ENCODE results near the gene RAD21L1. TPM values are rescaled to one million over a fixed set of nuclear protein-coding genes. Genes with fewer than 3 reads are reported as not detected.

The RAD21L1 gene
- total RNA-seq, 3 donors from 2014 or later = not detected

DNA sequence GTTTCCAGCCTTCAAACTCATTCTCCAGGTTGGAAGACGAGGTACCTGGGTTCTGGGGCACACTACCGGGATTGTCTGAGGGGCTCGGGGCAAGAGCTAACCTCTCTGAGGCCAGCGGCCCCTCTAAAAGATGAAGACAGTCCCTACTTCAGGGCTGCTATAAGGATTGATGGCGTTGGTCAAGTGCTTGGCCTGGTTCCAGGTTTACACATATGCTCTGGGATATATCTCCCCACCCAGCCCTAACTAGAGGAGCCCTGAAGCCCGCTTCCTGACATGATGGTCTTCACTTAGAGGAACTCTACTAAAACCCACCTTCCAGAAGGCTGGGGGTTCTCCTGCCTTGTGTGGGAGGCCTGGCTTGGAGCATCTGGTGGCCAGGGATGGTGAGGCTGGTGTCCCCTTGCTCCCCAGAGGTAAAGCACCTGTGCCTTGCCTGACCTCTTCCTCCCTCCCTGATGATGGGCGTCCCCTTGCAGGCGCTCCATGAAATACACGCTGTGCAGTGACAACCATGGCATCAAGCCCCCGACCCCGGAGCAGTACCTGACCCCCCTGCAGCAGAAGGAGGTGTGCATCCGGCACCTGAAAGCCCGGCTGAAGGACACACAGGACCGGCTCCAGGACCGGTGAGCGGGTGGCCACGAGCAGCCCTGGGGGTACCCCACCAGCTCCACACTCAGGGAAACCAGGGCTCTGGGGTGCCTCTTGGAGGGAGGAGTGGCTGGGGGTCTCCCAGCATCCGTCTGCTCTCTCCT lies 74.4 kb downstream of the RAD21L1 start:
- Histone ChIP-seq H3K4me1 (ENCODE audit: low read depth) (no peaks in the 10 kb centered on the region), H3K36me3 (ENCODE audit: low read depth) (no peaks in the 10 kb centered on the region), H3K4me3 (no peak overlapping the region), H3K9me3 (no peaks in the 10 kb centered on the region)
- no peak for TF ChIP-seq CTCF (IDR thresholded peaks at IDR 0.05)
- intact Hi-C loops (cut with DNase I, micrococcal nuclease) = no loop called here
- no peak for ATAC-seq
- no peak for DNase-seq

DNA sequence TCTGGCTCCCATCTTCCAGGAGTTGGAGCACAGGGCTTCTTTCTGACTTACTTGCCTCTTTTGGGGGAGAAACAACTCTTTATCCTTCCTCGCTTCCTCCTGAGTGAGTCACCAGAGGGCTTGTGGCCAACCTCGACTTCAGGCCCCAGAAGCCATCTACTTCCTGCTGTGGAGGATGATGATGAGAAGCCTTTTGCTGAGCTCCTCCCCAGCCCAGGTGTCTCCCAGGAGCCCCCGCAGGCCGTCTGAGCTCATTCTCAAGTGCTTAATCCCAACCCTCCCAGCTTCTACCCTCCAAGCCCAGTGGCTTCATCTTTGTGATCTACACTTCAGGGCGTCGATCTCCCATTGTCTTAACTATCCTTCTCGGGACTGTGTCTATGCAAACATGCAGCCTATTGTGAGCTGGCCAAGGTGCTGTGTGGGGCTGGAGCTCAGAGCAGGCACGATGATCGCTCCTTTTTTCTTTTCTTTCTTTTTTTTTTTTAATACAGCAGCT lies 75.2 kb downstream of the RAD21L1 start:
- H3K9me3 ChIP-seq = no peaks in the 10 kb centered on the region
- H3K4me3 ChIP-seq = no peak overlapping the region
- ATAC-seq (peak; percentile 19), DNase-seq (no peak)
- TF ChIP-seq CTCF (IDR thresholded peaks at IDR 0.05) = no peak
- no peaks in the 10 kb centered on the region for H3K4me1 ChIP-seq (ENCODE audit: low read depth)
- no peaks in the 10 kb centered on the region for H3K36me3 ChIP-seq (ENCODE audit: low read depth)
- intact Hi-C loops (cut with DNase I, micrococcal nuclease) = no loop called here

DNA sequence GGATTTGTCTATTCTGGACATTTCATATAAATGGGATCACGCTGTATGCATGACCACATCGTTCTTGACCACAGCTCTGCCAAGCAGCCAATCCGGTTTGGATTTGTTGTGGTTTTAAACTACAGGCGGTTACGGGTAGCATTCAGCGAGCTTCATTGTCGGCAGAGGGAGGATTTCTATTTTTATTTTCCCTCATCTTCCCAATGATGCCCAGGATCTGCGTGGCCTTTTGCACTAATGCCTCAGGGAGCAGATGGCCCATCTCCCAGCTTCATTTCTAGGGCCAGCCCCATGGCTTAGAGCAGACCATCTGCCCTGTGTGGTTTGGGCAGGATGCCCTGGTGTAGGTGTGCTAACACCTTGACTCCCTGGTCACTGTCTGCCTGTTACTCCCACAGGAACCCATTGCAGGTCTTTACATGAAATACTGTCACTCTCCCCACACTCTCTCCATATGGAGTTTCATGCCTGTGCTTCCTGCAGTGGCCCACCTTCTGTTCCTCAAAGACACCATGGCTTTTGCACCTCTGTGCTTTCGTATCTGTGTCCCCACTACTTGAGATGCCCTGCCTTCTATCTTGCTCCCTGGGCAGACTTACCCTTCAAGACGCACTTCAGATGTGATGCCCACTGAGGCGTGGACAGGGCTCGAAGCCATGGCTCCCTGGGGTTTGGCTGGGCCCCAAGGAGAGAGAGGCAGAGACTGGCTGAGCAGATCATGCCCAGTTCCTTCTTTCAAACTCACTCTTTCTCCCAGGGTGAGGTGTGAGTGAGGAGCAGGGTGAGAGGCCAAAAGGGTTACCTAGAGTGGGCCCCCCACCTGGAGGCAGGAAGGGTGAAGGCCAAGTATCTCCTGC lies 77.1 kb downstream of the RAD21L1 start:
- intact Hi-C loops (cut with DNase I, micrococcal nuclease) = no loop called here
- no peaks in the 10 kb centered on the region for H3K36me3 ChIP-seq (ENCODE audit: low read depth)
- DNase-seq (peak in 1 of 3 donors; percentile 13), ATAC-seq (no peak)
- H3K9me3 ChIP-seq = no peaks in the 10 kb centered on the region
- no peaks in the 10 kb centered on the region for H3K4me1 ChIP-seq (ENCODE audit: low read depth)
- TF ChIP-seq CTCF (IDR thresholded peaks at IDR 0.05) = no peak
- no peak overlapping the region for H3K4me3 ChIP-seq

GRCh38 chr20:1304710-1305515 lies 79.1 kb downstream of the RAD21L1 start:
- DNase-seq (peak in 1 of 3 donors; percentile 20), ATAC-seq (peak; percentile 2)
- no peak overlapping the region for H3K4me3 ChIP-seq
- TF ChIP-seq CTCF (IDR thresholded peaks at IDR 0.05) = no peak
- H3K9me3 ChIP-seq = no peaks in the 10 kb centered on the region
- H3K36me3 ChIP-seq (ENCODE audit: low read depth) = no peaks in the 10 kb centered on the region
- intact Hi-C loops (cut with DNase I, micrococcal nuclease) = no loop called here
- H3K4me1 ChIP-seq (ENCODE audit: low read depth) = no peaks in the 10 kb centered on the region

Other genes starting within 250 kb of the RAD21L1 start
- gene RSPO4, start 223.7 kb upstream of the RAD21L1 start, total RNA-seq = under 1 TPM in 2 of 3 donors, not detected in 1; 0.10 to 0.22 TPM
- gene PSMF1, start 107.4 kb upstream of the RAD21L1 start, total RNA-seq = 100 to 1,000 TPM; 113 to 118 (median 117) TPM
- 1 to 10 TPM in 2 of 3 donors, under 1 TPM in 1; 0.38 to 2.6 (median 2.1) TPM for gene TMEM74B, start 41.1 kb upstream of the RAD21L1 start, total RNA-seq
- under 1 TPM in 2 of 3 donors, not detected in 1; 0.23 to 0.48 TPM for gene C20orf202, start 22.6 kb upstream of the RAD21L1 start, total RNA-seq
- gene SNPH, start 40.2 kb downstream of the RAD21L1 start, total RNA-seq = 10 to 100 TPM in 1 of 3 donors, 1 to 10 TPM in 2; 1.1 to 11.7 (median 2.2) TPM
- gene SDCBP2, start 103.1 kb downstream of the RAD21L1 start, total RNA-seq = 100 to 1,000 TPM; 165 to 447 (median 320) TPM
- 100 to 1,000 TPM; 168 to 326 (median 300) TPM for gene FKBP1A, start 167.0 kb downstream of the RAD21L1 start, total RNA-seq
- gene NSFL1C, start 240.8 kb downstream of the RAD21L1 start, total RNA-seq = 10 to 100 TPM; 70.3 to 84.1 (median 80.0) TPM

Measured in mucosa of descending colon (tissue), 3 donors.